Stimulated activated CD4-positive, alpha-beta T cell treated with anti-CD3 and anti-CD28 coated beads, Interleukin-12 subunit alpha, Interleukin-12 subunit beta, amount 100 ng/mL, for 48 hours (primary cell): ENCODE measurements around the gene NCK2.

Experiments used
- DNase-seq, 3 donors: peaks; one replicate each; pipeline ENCODE4 v3.0.0-alpha.2; 2020; ENCODE audit warnings: low read depth in 2 of 3, low spot score in 1 of 3

NCK2 gene

DNA sequence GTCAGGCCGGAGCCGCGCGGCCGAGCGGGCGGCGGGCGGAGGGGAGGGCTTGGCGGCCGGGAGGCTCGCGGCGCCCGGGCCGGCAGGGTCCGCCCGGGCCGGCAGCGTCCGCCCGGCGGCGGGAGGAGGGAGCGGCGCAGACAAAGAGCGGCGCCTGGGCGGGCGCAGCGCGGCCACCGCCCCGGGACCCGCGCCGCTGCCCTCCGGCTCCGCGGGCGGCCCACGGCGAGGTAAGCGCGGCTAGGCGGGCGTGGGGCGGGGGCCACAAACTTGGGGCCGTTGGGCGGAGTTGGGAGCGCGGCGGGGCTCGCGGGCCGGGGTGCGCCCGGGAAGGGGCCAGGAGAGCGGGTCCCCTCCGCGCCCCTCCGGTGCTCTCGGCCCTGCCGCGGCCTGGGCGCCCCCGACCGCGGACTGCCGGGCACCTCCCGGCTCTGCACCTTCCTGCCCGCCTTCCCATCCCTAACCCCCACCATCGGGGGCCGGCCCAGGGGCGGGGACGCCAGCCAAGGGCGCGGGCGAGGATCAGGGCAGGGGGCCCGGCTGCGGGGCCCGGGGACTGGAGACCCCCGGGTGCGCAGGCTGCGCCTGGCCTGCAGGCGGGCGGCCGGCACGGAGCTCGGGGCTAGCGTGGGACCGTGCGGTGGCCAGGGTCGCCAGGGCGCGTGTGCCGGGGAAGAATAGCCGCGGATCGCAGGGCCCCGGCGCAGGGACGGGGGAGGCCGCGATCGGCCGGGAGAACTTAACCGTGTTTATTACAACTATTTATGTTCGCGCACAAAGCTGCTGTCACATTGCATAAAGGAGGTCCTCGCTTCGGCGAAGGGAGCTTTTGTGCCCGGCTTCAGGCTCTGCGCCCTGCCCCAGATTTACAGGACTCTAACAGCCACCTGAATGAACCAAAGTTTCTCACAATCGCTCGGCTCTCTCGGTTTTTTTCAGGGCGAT lies at the start of gene NCK2:
TSS of gene NCK2 (plus strand) at position 4 of the 945 bp plus-strand sequence. CDS start 110,152 bp downstream, outside the sequence.
- no peak for DNase-seq

DNA sequence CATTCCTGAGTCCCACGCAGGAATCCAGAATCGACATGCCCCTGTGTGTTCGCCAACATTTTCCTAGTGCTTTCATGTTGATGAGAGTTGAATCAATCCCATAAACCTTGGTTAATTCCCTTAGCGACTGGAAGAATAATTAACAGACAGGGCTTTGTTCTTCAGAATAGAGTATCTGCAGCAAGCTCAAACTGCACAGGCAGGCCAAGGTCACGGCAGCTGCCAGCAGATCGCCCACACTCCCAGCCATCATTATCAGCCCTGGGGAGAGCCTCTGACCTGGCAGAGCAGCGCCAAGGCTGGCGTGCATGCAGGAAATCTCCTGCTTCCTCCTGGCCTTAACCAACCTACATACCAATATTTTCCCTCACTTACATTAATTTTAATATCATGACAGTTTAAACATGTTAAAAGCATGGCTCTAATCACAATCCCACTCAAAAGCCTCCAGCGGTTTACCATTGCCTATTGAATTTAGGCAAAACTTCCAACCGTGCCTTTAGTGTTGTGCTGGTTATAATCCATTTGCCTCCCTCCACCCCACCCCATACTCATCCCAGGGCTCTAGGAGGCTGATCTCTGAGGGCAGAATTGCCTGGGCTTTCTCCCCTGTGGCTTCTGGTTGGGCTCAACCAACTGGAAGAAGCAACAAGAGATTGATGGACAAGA lies 46.8 kb upstream of the NCK2 start:
- DNase-seq: no peak

DNA sequence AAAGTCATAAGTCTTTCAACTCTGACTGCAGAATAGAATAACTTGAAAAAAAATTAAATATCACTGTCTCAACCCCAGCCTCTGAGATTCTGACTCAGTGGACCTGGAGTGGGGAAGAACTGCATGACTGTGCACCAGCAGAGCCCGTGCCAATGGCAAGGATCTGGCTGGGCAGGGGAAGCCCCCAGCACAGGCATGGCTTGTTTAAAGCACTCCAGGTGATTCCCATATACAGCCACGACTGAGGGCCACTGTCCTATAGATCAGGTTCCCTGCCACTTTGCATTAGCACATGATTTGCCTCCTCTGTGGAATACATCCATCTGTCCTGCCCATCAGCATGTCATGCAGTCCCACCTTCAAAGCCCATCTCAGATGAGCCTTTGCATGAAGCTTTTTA lies 45.9 kb upstream of the NCK2 start:
- DNase-seq: no peak

- no peak for DNase-seq
Measured at GRCh38 chr2:105701042-105701441, 43.7 kb upstream of the NCK2 start.

DNA sequence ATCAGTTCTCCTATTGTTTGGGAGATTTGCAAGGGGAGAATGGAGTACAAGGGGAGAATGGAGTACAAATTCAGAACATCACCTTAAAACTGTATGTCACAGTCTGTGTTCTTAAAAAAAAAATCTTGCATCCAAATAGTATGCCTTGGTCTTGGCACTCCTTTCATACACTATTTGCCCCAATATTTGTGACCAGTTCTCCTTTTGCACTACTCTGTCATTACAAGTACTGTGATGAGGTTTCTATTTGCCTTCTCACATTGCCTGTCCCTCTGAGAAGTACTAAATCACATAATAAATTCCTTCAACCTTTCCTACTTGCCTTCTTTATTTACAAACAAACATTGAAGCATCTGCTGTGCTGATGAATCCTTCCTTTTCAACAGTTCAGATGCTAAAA lies 36.0 kb upstream of the NCK2 start:
- DNase-seq: no peak

DNA sequence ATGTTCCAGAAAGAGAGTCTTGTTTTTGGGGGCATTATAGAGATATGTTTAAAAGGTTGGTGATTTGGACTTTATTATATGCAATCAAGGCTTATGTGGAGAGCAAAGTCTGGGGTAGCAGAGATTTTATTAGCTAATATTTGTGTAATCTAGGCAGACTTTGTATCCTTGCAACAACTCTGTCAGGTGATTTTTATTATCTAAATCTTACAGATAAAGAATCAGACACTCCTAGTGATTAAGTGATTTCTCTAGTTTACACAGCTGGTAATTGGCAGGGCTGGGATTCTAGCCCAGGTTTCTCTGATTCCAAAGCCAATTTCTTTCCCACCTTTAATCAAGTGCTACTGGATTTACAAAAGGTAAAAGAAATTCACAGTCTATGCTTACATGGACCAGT lies 33.3 kb upstream of the NCK2 start:
- no peak for DNase-seq

- no peak for DNase-seq
Measured at GRCh38 chr2:105712166-105712915, 32.4 kb upstream of the NCK2 start.

DNA sequence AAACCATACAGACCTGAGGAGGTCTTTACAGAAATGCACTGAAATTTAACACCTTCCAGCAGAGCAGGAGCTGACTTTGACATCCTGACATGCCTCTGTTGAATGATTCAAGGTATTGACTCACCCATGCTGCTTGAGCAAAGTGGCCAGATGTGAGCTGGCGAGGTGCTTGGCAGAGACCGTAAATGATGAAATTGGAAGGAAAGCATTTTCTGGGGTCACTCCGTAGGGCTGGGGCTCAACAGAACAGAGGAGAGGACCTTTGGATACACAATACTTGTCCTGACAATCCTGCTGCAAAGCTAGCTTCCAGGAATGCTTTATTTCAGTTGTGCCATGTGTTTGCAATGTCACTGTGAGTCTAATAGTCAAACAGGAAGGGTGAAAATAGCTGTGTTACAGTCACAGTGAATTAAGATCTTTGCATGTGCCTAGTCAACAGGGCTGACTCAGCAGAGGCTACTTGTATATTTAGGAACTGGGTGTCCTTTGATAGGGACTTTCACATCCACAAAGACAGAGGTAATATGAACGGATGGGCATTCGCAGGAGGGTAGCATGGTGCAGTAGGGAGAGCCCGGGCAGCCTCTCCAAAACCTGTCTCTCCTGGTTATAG lies 31.6 kb upstream of the NCK2 start:
- no peak for DNase-seq

GRCh38 chr2:105714141-105714540 lies 30.6 kb upstream of the NCK2 start:
- DNase-seq: no peak

- no peak for DNase-seq
Measured at GRCh38 chr2:105718846-105719481, 25.7 kb upstream of the NCK2 start.

DNA sequence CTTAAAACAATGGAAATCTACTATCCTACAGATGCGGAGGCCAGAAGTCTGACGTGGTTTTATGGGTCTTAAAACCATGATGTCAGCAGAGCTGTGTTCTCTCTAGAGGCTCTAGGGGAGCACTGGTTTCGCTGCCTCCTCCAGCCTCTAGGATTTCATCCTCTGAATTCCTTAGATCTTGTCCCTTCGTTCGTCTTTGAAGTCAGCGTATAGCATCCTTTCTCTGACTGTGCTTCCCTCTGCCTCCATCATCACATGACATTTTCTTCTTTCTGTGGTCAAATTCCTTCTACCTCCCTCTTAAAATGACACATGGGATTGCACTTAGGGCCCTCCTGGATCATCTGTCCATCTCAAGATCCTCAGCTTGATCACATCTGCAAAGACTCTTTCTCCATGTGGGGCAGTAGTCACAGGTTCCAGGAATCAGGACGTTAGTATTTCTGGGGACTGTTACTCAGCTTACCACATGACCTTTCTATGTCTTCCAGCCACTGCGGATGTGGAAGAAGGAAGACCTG lies 22.7 kb upstream of the NCK2 start:
- no peak for DNase-seq

- DNase-seq: no peak
Measured at GRCh38 chr2:105722726-105723297, 21.9 kb upstream of the NCK2 start.

DNA sequence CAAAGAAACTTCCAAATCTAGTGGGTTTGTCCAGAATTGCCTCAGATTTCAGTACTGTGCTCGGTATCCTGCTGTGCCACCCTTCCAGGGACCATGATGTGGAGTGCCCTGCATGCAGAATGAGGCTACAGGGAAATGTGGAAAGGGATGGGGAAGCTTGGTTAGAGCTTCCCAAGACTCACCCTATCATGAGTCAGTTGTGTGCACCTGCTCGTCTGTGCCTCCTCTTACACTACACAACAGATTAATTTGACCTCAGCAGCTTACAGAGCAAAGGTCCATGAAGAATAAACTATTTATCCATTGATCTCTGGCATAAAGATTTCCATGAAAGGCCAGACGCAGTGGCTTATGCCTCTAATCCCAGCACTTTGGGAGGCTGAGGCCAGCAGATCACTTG lies 21.3 kb upstream of the NCK2 start:
- DNase-seq: no peak

DNA sequence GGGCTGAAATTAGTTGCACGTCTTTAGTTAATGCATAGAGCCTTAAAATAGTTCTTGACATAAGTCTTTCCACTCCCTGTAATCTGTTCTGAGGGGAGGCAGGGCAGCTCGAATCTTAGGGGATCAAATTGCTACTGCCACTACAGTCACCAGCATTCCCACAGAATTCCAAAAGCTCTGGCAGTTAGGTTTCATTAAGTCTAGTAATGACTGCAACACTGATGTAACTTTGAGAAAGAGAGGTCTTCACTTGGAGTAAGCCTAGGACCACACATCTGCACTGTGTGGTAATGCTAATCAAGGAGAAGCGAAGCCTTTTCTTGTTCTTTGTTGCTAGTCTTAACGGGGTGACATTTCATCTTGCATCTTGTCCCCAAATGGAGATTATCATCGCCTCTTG lies 19.3 kb upstream of the NCK2 start:
- DNase-seq: no peak

- DNase-seq: no peak
Measured at GRCh38 chr2:105730170-105730569, 14.5 kb upstream of the NCK2 start.

GRCh38 chr2:105731511-105731910 lies 13.2 kb upstream of the NCK2 start:
- no peak for DNase-seq

DNA sequence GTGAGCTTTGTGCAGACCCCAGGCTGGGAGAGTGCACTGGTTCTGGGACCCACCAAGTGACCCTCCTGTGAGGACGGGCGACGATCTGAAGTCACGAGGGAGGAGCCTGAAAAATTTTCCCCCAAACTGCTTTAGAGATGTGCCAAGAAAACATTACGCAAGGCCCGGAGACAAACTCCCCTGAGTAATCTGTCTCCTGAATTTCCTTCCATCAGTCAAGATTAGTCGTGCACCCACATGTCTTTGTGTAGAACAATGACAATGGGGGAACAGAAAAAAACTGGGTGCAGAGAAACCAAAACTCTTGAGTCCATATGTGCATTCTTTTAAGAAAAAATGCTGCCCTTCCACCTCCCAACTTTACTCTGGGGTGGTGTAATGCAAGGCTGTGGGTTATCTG lies 12.6 kb upstream of the NCK2 start:
- no peak for DNase-seq

- no peak for DNase-seq
Measured at GRCh38 chr2:105732955-105733607, 11.6 kb upstream of the NCK2 start.

DNA sequence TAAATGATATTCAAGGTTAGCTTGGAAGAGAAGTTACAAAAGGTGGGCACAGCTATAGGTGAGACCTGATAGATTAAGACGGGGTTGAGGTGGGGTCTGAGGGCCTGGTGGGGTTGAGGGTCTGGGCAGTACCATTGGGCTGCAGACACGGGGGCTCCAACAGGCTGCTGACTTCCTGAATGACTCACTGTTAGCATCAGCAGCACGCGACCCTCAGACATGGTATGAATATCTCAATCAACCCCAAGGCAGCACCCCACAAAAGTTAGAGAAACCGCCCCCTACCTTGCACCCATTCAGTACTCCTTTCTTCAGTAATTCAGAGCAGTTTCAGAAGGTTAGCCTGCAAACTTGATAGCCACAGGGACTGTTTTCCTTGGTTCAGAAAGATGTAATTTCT lies 10.8 kb upstream of the NCK2 start:
- no peak for DNase-seq
